GM21529 (cell line): Measurements from ENCODE around the gene AKAP5.

Experiments
- ATAC-seq: cut with Tn5 transposase; IDR thresholded peaks from one replicate; pipeline ENCODE4 v1.9.1; 2021; ENCODE audit not compliant: unreplicated experiment

The AKAP5 gene, protein sequence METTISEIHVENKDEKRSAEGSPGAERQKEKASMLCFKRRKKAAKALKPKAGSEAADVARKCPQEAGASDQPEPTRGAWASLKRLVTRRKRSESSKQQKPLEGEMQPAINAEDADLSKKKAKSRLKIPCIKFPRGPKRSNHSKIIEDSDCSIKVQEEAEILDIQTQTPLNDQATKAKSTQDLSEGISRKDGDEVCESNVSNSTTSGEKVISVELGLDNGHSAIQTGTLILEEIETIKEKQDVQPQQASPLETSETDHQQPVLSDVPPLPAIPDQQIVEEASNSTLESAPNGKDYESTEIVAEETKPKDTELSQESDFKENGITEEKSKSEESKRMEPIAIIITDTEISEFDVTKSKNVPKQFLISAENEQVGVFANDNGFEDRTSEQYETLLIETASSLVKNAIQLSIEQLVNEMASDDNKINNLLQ

GRCh38 chr14:64465191-64465822 lies at the start of gene AKAP5:
AKAP5 (plus strand) TSS chr14:64465499; CDS start chr14:64468395, 2,896 bp downstream.
- ATAC-seq = peak; percentile 61

DNA sequence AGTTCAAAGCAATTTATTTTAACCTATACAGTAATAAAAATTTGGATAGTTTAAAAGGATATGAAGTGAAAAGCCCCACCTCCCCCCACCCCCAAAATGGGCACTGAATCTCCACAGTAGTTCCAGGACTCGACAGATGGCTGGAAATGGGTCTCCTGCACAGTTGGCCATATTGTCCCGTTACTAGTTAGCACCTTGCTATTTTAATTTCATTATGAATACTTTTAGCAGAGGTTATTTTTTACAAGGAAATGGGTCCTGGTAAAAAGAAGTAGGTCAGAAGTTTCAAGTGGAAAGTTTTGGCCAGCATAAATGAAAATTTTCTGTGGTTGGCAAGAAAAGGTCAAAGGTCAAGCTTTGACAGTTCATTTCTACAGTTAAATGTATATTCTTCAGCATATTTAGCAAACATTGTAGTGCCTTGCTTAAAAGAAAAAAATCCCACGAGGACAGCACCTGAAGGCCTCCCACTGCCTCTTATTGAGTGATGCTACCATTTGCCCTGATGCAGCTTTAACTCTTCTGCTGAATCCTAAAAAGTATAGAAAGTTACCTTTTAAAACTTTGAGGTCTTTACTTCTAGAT lies 48.9 kb upstream of the AKAP5 start:
- ATAC-seq = no peak

DNA sequence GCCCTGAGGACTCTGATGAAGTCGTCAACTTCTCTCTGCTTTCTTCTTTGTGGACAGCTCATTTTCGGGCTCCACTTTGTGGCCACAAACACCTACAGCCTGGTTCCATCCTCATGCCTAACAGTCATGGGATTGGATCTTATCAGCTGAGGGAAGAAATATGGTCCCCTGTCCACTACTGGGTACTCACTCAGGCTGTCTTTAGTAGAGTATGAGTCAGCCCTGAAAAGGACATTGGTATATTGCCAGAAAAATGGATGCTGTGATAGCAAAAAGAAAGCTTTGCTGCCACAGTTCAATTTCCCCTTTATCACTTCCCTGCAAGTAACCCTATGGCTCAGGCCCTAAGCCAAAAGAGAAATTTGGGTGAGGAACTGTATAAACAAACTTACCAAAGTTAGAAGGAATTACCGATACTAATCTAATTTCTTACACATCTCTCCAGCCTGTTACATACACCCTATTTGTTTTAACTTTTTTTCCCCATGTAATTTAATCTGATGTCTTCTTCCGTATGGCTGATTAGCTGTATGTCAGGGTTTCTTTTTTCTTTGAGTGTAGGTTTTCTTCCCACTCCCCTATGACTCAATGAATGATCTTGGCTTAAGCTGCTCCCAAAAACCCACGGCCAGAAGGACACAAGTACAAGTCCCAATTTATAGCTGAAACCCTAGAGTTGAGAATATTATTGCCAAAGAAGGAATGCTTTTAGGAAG lies 48.1 kb upstream of the AKAP5 start:
- ATAC-seq = no peak

GRCh38 chr14:64417771-64418125 lies 47.6 kb upstream of the AKAP5 start:
- ATAC-seq = no peak

GRCh38 chr14:64419003-64419402 lies 46.3 kb upstream of the AKAP5 start:
- no peak for ATAC-seq

- ATAC-seq = no peak
Measured at GRCh38 chr14:64421166-64421565, 44.1 kb upstream of the AKAP5 start.

DNA sequence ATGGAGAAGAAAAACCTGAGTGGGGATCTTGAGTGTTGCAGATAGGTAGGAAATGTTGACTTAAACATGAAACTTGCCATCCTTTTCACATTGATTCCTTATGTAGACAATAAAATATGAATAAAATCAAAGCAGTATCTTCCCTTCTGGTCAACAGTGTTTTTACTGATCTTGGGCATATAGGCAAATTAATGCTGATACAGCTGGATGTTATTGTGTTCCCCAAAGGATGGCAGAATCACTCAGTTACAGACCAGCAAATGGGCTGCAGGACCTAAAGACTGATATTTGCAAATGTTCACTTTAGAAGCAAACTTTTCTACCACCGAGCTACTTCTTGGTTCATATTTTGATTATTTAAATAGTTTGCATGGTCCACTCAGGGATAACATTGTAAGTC lies 43.3 kb upstream of the AKAP5 start:
- no peak for ATAC-seq

GRCh38 chr14:64422756-64423155 lies 42.5 kb upstream of the AKAP5 start:
- ATAC-seq = no peak

- ATAC-seq = no peak
Measured at GRCh38 chr14:64423987-64424386, 41.3 kb upstream of the AKAP5 start.

- ATAC-seq = no peak
Measured at GRCh38 chr14:64434528-64434927, 30.8 kb upstream of the AKAP5 start.

DNA sequence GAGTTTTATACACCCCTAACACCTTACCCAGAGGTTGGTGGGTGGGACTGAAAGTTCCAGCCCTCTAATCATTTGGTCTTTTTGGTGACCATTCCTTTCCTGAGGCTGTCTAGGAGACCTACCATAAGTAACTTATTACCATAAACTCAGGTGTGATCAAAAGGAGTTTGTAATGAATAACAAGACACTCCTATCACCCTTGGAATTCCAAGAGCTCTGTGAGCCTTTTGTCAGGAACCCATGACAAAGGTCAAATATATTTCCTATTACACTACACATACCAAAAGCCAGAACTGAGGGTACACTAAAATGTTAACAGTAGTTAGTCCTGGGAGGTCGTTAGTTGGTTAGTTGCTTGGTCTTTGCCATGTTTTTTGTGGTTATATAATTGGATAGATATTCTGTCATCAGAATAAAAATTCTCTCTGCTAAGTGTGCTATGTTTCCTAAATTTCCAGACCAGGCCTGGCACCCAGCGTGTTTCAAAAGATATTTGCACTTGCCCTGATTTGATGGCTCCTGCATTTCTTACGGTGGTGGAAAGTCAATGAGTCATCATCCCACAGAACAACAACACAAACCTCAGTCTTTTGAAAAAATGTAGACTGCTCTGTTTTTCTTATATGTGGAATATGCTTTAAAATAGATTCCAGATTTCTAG lies 27.0 kb upstream of the AKAP5 start:
- ATAC-seq = no peak

GRCh38 chr14:64439141-64439540 lies 26.2 kb upstream of the AKAP5 start:
- no peak for ATAC-seq

- ATAC-seq = no peak
Measured at GRCh38 chr14:64440494-64440893, 24.8 kb upstream of the AKAP5 start.

DNA sequence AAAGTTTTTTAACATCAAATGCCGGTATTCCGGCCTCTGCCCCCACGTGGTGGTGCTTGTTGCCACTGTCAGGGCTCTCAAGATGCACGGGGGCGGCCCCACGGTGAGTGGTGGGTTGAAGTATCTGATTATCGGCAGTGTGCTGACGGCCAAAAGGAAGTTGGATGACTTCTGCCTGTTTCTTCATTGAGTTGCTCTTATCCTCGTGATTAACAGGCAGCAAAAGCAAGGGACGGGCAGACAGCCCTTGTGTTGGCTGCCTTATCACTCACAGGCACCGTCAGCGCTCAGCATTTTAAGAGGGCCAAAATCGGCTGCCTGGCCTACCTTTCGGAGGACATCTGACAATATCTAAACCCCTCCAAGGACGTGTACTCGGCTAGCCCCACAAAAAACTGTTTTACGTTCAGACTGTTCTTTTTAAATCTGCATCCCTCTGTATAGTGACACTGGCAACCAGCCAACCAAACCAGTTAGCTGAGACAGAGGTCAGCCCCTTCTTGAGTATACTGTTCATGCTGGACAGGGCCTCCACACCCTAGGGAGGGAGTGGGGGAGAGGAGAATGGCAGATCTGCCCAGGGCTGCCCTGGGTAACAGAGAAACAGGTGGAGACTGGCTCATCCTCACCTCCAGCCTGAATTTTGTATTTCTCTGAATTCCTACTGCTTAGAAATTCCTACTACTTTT lies 22.9 kb upstream of the AKAP5 start:
- no peak for ATAC-seq

- ATAC-seq = no peak
Measured at GRCh38 chr14:64444140-64444539, 21.2 kb upstream of the AKAP5 start.

- peak; percentile 98 for ATAC-seq
Measured at GRCh38 chr14:64444984-64445845, 20.1 kb upstream of the AKAP5 start.

DNA sequence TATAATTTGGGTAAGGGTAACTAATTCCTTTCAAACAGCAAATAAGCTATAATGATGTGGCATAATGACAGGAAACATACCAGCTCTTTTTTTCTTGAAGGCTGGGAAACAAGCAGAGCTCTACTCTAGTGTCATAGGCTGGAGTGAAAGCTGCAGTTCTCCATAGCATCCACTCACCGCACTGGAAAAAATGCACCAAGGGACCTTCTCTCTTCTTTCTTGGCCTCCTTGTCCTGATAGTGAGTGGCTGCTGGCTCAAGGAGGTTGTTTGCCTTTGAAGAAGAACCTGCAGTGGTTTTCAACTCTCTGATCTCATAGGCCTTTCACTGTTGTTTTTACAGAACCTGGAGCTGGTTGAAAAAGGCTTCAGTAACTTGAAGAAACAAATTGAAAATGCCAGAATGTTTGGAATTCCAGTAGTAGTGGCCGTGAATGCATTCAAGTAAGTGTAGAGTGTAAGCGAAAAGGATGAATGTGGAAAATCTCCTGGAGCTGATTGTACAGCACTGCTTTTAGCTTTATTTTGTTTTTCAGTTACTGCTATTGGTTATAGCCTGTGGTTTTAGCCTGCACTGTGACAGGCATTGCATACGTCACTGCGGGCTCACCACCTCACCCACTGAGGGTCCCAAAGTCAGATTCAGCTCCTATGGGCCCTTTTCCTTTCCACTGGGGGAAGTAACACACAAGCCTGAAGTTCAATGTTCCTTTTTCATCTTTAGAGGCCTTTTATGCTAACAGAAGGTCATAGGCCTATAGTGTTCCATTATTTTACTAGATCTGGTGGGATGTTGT lies 17.2 kb upstream of the AKAP5 start:
- ATAC-seq = no peak

- no peak for ATAC-seq
Measured at GRCh38 chr14:64450255-64450654, 15.0 kb upstream of the AKAP5 start.

GRCh38 chr14:64454671-64455070 lies 10.6 kb upstream of the AKAP5 start:
- no peak for ATAC-seq
